Activated CD4-positive, CD25-positive, alpha-beta regulatory T cell treated with anti-CD3 and anti-CD28 coated beads, Interleukin-2, amount 50 U/mL, for 16 hours (primary cell): ENCODE data around the gene LETM1.

Experiments used
- DNase-seq: peaks from one replicate; pipeline ENCODE4 v3.0.0-alpha.2; 2020; ENCODE audit warnings: low read depth, low spot score

LETM1 gene

GRCh38 chr4:1779588-1780382, 76.2 kb downstream of the LETM1 start:
- no peak for DNase-seq

GRCh38 chr4:1778642-1779392, 77.1 kb downstream of the LETM1 start:
- no peak for DNase-seq

DNA sequence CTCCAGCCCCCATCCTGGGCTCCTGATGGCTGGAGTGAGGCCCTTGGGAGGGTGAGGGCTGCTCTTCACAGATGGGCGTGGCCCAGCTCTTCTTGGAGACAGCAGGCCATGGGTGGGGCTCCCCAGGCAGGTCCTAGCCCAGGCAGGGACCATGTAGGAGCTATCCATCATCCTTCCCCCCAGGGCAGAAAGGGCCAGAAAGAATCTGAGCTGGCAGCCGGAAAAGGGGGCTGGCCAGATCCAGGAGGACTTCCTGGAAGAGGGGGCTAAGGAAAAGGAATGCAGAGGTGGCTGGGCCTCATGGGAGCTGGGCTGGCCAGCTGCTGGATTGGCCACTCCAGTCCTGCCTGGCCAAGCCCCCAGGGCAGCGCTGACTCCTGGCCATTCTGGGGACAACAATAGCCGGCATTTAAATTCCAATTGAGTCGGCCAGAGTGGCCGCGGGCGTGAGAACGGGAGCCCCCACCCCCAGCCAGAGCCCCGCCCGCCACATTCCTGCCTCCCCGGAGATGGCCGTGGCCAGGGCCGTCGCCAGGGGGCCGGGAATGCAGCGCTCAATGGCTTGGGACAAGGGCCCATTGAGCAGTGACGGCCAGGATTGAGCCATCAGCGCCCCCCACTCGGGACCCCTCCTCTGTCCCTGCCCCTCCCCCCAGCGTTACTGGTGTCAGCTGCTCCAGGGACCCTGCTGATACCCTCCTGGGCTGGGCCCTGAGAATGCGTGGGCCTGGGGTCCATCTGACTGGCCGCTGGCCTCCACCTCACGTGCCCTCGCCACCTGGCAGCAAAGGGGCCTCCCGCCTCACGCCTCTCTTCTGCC, 77.9 kb downstream of the LETM1 start:
- DNase-seq: no peak

DNA sequence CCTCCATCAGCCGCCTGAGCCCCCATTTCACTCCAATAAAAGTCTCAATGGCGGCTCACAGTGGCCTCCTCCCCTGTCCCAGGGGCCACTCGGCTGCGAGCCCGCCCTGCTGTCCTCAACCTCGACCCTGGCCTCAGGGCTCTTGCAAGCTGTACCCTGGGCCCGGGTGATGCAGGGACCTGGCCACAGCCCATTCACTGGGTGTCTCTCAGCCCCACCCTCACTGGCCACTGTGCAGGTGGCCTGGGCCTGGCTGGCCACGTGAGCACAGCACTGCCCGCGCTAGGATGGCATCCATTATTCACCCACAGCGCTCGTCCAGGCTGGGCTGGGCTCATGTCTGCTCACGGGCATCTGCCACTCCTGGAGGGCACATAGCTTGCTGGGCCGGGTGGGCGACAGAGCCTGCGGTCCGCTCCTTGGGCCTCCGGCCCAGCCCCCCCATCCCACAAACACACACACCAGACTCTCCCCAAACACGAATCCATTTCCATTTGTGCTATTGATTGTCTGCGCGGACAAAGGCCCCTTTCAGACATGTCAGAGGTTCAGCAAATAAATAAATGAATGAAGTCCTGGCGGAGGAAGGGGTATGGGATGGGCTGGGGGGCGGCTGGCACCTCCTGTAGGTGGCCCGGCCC, 79.3 kb downstream of the LETM1 start:
- DNase-seq: no peak

GRCh38 chr4:1775731-1776500, 80.0 kb downstream of the LETM1 start:
- no peak for DNase-seq

DNA sequence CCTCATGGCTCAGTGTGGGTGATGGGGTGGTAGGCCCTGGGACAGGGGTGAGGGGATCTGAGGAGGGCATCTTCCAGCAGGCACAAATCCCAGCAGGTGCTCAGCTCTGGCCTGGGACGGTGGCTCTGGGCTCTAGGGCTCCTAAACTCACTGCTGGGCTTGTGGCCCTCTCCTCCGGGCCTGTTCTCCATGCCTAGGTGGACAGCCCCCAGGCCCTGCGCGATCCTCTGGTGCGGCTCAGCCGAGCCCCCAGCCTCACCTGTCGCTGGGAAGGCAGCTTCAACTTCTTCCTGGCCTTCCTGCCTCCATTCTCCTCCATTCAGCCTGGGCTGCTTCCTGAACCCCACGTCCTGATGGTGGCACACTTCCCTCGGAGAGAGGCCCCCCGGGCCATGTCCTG, 82.2 kb downstream of the LETM1 start:
- DNase-seq: no peak

- no peak for DNase-seq
These were observed 83.0 kb downstream of the LETM1 start for GRCh38 chr4:1772853-1773538.

DNA sequence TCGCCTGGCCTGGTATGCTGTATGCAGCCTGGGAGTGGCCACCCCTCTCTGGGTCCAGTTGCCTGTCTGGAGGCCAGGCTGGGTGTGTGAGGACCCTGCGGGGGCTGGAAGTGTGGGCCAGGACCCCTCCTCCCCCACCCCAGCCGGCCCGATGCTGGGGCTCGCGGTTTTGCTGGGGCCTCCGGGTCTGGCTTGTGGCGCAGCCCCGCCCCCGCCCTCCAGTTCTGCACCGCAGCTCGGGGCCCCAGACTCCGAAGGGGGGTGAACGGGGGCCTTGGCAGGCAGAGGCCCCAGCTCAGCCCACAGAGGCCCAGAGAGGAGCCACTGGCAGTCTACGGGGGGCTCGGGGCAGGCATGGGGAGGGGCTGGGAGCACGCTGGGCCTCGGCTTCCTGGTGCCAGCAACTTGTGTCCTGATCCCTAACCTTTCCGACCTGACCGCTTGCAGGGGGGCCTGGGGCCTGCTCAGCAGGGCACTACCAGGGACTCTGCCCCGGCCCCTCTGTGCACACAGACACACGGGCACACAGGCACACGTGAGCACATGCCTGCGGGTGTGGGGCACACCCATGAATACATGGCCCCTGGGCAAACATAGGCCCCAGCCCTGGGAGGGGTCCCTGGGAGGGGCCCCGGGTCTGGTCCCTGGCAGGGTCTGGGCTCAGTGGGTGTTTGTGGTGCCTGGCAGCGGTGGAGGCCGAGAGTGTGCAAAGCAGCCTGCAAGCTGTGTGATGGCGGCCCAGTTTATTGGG, 84.2 kb downstream of the LETM1 start:
- no peak for DNase-seq

DNA sequence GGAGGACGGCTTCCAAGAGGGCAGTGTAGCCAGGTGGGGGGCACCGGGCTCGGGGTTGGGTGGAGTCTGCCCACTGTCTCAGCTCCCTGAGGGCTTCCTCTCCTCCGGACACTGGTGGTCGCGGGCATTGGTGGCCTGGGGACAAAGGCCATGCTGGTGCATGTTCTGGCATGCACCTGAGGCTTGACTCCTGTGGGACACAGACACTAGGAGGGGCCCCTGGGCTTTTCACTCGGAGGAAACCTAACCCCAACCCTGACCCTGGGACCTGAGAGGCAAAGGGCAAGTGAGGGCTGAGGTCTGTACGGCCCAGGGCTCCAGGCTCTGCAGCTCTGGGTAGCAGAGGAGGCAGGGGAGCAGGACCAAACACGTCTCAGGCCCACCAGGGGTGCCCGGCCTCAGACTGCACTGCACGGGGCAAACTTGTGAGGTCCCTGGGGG, 85.1 kb downstream of the LETM1 start:
- DNase-seq: no peak

DNA sequence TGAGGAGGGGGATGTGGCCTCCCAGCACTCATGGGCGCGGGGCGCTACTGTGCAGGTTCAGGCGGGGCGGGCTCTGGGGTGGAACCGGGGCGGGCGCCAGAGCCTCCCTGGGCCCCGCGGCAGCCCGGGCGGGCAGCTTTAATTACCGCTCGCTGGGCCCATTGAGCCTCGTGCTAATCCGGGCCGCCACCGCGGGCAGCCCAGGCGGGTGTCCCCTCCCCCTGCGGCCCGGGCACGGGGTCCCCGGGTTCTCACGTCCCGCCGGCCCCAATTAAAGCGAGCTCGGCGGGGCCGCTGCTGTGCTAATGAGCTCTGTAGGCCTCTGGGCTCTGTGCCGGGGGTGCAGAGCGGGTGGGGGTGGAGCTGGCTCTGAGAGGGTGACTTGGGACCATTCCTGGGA, 85.7 kb downstream of the LETM1 start:
- DNase-seq: no peak

DNA sequence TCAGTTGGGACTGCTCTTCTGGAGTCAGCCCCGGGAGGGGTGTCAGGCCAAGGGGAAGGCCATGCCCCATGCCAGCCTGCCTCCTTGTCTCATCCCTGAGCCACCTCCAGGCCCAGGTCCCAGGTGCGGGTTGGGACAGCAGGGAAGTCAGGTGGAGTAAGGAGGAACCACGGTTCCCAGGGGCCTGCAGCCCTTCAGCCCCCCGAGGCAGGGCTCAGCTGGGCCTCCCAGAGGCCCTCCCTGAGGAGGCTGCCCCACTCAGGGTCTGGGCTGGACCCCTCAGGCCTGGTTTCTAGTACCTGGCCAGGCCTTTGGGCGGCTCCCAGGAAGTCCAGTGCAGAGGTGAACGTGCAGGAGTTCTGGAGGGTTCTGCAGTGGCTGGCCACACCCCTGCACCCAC, 86.3 kb downstream of the LETM1 start:
- DNase-seq: no peak

DNA sequence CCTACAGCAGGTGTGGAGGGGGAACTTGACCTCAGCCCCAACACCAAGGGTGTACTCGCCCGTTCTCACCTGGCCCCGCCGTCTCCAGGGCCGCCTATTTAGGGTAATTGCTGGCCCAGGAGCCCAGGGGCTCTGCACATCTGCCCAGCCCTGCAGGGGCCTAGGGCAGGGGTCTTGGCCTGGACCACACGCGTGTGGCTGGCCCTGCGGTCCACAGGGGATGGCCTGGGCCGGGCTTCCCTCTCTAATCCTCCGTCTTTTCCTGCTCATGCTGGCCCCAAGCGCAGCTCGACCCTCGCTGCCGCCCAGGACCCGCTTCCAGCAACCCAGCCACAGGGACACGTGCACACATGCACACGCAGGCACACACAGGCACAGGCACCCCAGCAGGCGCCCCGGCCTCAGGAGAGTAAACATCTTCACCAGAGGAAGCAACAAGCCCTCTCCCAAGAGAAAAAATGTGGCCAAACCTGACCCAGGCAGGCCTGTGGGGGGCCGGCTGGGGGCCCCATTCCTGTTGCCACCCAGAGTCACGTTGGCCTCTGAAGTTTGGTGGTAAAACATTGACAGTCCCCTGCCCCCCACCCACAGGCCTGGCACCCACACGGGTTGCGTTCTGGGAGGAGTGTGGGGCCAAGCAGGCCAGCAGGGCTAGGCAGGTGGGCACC, 87.5 kb downstream of the LETM1 start:
- DNase-seq: no peak

GRCh38 chr4:1767770-1768366, 88.1 kb downstream of the LETM1 start:
- no peak for DNase-seq

DNA sequence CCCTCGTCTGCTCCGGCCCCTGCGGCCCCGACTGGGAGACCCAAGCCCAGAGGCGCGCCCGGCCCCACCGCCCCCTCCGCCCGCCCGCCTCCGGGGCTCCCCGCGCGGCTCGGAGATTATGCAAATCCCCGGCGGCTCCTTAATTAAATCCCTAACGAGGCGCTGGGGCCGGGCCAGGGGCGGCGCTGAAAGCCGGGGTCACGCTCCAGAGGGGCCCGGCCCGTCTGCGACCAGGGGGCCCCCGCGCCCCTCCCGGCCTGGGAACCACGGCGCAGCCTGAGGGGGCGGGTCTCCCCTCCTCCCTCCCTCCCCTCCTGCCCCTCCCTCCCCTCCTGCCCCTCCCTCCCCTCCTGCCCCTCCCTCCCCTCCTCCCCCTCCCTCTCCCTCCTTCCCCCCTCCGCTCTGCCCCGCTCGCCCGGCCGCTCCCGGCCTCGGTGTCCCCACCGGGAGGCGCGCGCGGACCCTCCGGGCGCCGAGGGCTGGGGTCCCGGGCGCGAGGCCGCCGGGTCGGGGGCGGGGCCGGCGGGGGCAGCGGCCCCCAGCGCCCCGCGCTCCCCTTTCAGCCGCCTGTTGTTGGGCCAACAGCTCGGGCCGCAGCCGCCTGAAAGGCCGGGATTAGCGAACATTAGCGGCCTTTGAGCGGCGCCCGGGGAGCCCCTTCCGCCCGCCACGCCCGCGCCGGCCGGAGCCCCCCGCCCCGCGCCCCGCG, 88.7 kb downstream of the LETM1 start:
- DNase-seq: no peak

DNA sequence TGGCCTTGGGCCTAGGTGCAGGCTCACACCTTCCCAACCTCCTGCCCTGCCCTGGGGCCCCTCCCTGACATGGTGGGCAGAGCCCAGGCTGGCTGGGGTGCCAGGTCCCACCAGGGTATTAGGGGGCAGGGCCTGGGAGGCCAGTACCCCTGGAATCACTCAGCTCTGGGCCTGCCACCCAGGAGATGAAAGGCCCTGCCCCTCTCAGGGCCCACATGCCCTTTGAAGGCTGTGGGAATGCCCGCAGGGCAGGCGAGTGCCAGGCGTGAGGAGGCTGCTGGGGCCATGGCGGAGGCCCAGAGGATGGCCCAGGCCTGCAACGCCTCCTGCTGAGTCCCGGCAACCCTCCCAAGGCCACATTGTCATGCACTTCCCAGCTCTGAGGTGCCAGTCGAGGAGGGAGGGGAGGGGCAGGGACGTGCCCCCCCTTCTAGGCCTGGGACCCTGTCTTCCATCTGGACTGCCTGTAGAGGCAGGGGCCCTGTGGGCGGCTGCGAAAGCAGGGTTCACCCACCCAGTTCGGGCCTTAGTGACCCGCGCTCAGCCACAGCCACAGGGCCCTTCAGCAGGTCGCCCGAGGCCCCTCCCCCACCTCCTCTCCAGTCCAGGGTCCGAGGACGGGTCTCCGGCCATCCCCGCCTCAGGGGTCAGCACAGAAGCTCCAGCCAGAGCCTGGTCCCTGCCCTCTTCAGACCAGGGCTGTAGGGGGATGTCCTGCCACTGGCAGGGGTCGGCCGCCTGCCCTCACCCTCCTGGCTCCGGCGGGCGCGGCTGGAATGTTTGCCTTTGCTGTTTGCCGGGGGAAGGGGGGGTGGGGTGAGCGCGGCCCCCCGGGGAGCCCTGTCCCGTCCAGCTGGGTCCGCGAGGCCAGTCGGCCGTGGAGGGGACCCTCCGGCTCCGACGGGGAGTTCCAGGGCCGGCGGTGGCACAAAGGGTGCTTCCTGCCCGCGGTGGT, 89.6 kb downstream of the LETM1 start:
- DNase-seq: no peak

GRCh38 chr4:1765409-1766072, 90.4 kb downstream of the LETM1 start:
- no peak for DNase-seq
